Measurements from ENCODE around the gene ZNF740.
"Not testable (repeated sequence)": the region's sequence is repeated elsewhere in the genome, so short reads cannot be mapped to it uniquely, and the experiment has no call there.

ZNF740 gene

GRCh38 chr12:53173085-53173715 is 7.3 kb upstream of the ZNF740 start:
- DNase-seq (ENCODE audit: low read depth, low spot score) = no peak

- no peak for DNase-seq (ENCODE audit: low read depth, low spot score)
These were observed 5.5 kb upstream of the ZNF740 start for GRCh38 chr12:53174881-53175491.

- DNase-seq (ENCODE audit: low read depth, low spot score) = no peak
These were observed 3.8 kb upstream of the ZNF740 start for GRCh38 chr12:53176750-53177149.

- DNase-seq (ENCODE audit: low read depth, low spot score) = not testable (repeated sequence)
These were observed 3.1 kb upstream of the ZNF740 start for GRCh38 chr12:53177447-53177846.

GRCh38 chr12:53178803-53179202 is 1.7 kb upstream of the ZNF740 start:
- DNase-seq (ENCODE audit: low read depth, low spot score) = not testable (repeated sequence)

- no peak for DNase-seq (ENCODE audit: low read depth, low spot score)
These were observed 769 bp upstream of the ZNF740 start for GRCh38 chr12:53179687-53180219.

GRCh38 chr12:53180931-53181645 is 566 bp downstream of the ZNF740 start:
- DNase-seq (ENCODE audit: low read depth, low spot score) = no peak

GRCh38 chr12:53181935-53182334 is 1.4 kb downstream of the ZNF740 start:
- DNase-seq (ENCODE audit: low read depth, low spot score) = no peak

GRCh38 chr12:53182903-53183302 is 2.4 kb downstream of the ZNF740 start:
- no peak for DNase-seq (ENCODE audit: low read depth, low spot score)

- DNase-seq (ENCODE audit: low read depth, low spot score) = no peak
These were observed 4.3 kb downstream of the ZNF740 start for GRCh38 chr12:53184828-53185227.

GRCh38 chr12:53185582-53186153 is 5.1 kb downstream of the ZNF740 start:
- DNase-seq (ENCODE audit: low read depth, low spot score) = no peak

GRCh38 chr12:53186745-53187144 is 6.2 kb downstream of the ZNF740 start:
- DNase-seq (ENCODE audit: low read depth, low spot score) = no peak

GRCh38 chr12:53187145-53187899 is 6.8 kb downstream of the ZNF740 start:
- no peak for DNase-seq (ENCODE audit: low read depth, low spot score)

- peak; percentile 15 for DNase-seq (ENCODE audit: low read depth, low spot score)
These were observed 9.7 kb downstream of the ZNF740 start for GRCh38 chr12:53190108-53190729.

GRCh38 chr12:53191096-53191884 is 10.8 kb downstream of the ZNF740 start:
- DNase-seq (ENCODE audit: low read depth, low spot score) = no peak

GRCh38 chr12:53191885-53192530 is 11.5 kb downstream of the ZNF740 start:
- no peak for DNase-seq (ENCODE audit: low read depth, low spot score)

- no peak for DNase-seq (ENCODE audit: low read depth, low spot score)
These were observed 12.1 kb downstream of the ZNF740 start for GRCh38 chr12:53192531-53193021.

- DNase-seq (ENCODE audit: low read depth, low spot score) = no peak
These were observed 12.5 kb downstream of the ZNF740 start for GRCh38 chr12:53193040-53193439.

- no peak for DNase-seq (ENCODE audit: low read depth, low spot score)
These were observed 13.6 kb downstream of the ZNF740 start for GRCh38 chr12:53193985-53194716.

Data from activated CD4-positive, CD25-positive, alpha-beta regulatory T cell treated with anti-CD3 and anti-CD28 coated beads, Interleukin-2, amount 50 U/mL, for 16 hours (primary cell).